Suprapubic skin (tissue), 3 donors: ENCODE results near the gene EIF2B2.
A peak's percentile ranks its signal among the peaks of the same experiment; 100 is the strongest.

Experiments used
- CTCF ChIP-seq, 2 donors: fragments of 200-600 bp in 1 of 2; fragments of 450-650 bp in 1 of 2; sonication (generic) in 1 of 2; IDR thresholded peaks; one replicate each; pipeline ENCODE4 v1.5.1; 2016 to 2019; ENCODE audit warnings: antibody characterized with exemption in 2 of 2, mild to moderate bottlenecking in 1 of 2, moderate library complexity in 1 of 2
- POLR2A ChIP-seq, 2 donors: fragments of 450-650 bp; IDR thresholded peaks; one replicate each; pipeline ENCODE4 v1.6.1; 2017; ENCODE audit warnings: antibody characterized with exemption in 2 of 2, mild to moderate bottlenecking in 2 of 2, moderate library complexity in 2 of 2

DNA sequence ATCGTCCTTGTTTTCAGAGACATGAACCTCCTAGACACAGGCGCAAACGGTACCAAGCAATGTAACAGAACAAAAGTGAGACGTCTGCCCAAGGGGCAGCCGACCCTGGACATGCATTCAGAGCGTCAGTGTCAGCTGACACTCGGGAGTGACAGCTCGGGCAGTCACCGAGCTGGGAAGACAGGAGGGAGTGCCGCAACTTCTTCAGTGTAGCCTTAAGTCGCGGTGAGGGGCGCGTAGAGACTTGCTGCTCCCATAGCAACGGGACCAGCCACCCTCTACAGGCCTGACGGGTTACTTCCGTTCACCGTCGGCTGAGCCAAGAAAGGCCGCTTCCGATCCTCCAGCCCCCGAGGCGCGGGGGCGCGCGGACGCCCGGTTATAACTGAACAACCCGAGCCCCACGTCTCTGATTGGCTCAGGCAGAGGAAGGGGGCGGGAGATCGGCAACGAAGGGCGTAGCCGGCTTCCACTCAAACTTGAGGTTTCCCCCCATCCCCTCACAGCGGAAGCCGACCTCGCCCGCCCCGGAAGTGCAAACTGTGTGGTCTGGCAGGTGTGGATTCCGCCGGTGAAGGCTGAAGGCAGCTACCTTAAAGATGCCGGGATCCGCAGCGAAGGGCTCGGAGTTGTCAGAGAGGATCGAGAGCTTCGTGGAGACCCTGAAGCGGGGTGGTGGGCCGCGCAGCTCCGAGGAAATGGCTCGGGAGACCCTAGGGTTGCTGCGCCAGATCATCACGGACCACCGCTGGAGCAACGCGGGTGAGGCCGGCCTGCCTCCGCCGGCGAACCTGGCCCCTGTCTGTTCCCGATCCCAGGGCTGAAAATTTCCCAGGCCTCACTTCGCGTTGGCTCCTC, at the start of gene EIF2B2:
- TF ChIP-seq CTCF (IDR thresholded peaks at IDR 0.05) (peak in 1 of 2 donors; percentile 14), POLR2A (IDR thresholded peaks at IDR 0.05) (peak in 1 of 2 donors; percentile 12)
